Fibroblast of villous mesenchyme (primary cell): Measurements from ENCODE around the gene NACC2. TPM values are rescaled to one million over a fixed set of nuclear protein-coding genes. Genes with fewer than 3 reads are reported as not detected.
"Not testable (repeated sequence)": the region's sequence is repeated elsewhere in the genome, so short reads cannot be mapped to it uniquely, and the experiment has no call there.

Experiments
- DNase-seq: peaks from one replicate; pipeline ENCODE4 v3.0.0-alpha.2; 2010; ENCODE audit warnings: low read depth
- H3K4me3 ChIP-seq: 2 replicates; pipeline ENCODE4 v1.5.1; 2011; ENCODE audit warnings: low read depth, mild to moderate bottlenecking, low read length
- CTCF ChIP-seq: IDR thresholded peaks from 2 replicates; pipeline ENCODE4 v1.5.1; 2012; ENCODE audit warnings: low read depth, mild to moderate bottlenecking, low read length; ENCODE audit not compliant: insufficient read depth
- total RNA-seq: library from RNA; depleted of rRNA; stranded (reverse); fragments of >200 nt; gene quantifications from 2 replicates; pipeline ENCODE4 v1.2.3, GENCODE V29; 2012

Gene NACC2
- total RNA-seq, 1 donor = 34.1 TPM

- no peak for DNase-seq
Observed at GRCh38 chr9:136042541-136042940, 52.5 kb downstream of the NACC2 start.

GRCh38 chr9:136040848-136041247, 54.2 kb downstream of the NACC2 start:
- not testable (repeated sequence) for H3K4me3 ChIP-seq

More at GRCh38 chr9:136042541-136042940, 52.5 kb downstream of the NACC2 start:
- TF ChIP-seq CTCF = no peak
- H3K4me3 ChIP-seq = no peak overlapping the region

GRCh38 chr9:136039488-136039887, 55.6 kb downstream of the NACC2 start:
- no peak for TF ChIP-seq CTCF
- no peak for DNase-seq
- H3K4me3 ChIP-seq = no peak overlapping the region

More at GRCh38 chr9:136040848-136041247, 54.2 kb downstream of the NACC2 start:
- not testable (repeated sequence) for DNase-seq

GRCh38 chr9:136036848-136037247, 58.2 kb downstream of the NACC2 start:
- no peak overlapping the region for H3K4me3 ChIP-seq
- no peak for TF ChIP-seq CTCF
- no peak for DNase-seq

- H3K4me3 ChIP-seq = no peak overlapping the region
- no peak for TF ChIP-seq CTCF
- no peak for DNase-seq
Observed at GRCh38 chr9:136036050-136036449, 59.0 kb downstream of the NACC2 start.

- no peak for DNase-seq
- H3K4me3 ChIP-seq = no peak overlapping the region
- no peak for TF ChIP-seq CTCF
Observed at GRCh38 chr9:136031741-136032730, 63.1 kb downstream of the NACC2 start.

GRCh38 chr9:136031094-136031493, 64.0 kb downstream of the NACC2 start:
- H3K4me3 ChIP-seq = no peak overlapping the region
- no peak for DNase-seq
- TF ChIP-seq CTCF = no peak
